ENCODE results near the gene DTWD1.
A peak's percentile ranks its signal among the peaks of the same experiment; 100 is the strongest.
"Not testable (repeated sequence)": the region's sequence is repeated elsewhere in the genome, so short reads cannot be mapped to it uniquely, and the experiment has no call there.

Gene DTWD1

DNA sequence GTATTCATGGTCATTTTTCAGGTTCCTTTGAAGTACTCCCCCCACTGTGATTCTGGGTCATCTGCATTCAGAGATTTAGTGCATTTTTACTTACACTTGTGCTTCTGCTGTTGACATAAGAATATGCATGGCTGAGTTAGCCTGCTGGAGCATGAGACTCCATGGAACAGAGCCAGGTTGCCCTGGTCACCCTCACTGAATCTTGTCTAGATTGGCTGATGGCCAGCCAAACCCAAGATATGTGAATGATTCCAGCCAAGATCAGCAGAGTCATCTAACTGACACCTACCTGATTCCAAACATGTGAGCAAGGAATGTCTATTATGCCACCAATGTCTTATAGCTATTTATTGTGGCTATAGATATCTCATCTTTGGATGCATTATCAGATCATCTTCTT, 25.1 kb downstream of the DTWD1 start:
- DNase-seq: peak; percentile 84

GRCh38 chr15:49646891-49647290, 26.0 kb downstream of the DTWD1 start:
- no peak for DNase-seq

- DNase-seq: no peak
Observed at GRCh38 chr15:49649987-49650386, 29.1 kb downstream of the DTWD1 start.

DNA sequence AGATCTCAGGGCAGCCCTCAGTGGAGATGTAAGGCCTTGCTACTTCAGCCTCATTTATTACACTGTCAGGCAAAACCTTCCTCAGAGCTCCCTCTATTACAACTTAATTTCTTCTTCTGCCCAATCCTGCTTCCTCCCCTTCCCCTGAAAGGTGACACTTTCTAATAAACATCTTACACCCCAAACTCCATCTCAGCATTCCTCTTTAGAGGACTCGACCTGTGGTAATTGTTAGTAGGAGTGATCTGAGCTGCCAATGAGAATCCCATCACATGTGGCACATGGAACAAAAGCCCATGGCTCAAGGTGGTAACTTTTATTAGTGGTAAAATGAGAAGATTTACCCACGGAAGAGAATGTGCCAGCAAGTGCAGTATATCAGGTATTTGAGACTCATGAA, 29.8 kb downstream of the DTWD1 start:
- no peak for DNase-seq

DNA sequence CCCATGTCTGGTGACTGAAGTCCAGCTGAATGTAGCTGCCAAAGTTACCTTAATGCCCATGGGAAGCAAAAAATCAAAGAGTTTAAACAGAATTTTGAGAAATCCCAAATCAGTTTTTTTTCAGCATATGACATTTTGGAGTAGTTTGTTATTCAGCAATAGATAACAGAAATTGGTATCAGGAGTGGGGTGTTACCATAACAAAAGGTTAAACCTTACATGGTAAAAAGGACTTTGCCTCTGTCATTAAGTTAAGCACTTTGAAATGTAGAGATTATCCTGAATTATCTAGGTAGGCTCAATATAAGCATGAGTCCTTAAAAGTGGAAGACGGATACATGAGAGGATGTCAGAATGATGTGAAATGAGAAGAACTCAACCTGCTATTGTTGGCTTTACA, 32.1 kb downstream of the DTWD1 start:
- no peak for DNase-seq

GRCh38 chr15:49656734-49657133, 35.9 kb downstream of the DTWD1 start:
- no peak for DNase-seq

DNA sequence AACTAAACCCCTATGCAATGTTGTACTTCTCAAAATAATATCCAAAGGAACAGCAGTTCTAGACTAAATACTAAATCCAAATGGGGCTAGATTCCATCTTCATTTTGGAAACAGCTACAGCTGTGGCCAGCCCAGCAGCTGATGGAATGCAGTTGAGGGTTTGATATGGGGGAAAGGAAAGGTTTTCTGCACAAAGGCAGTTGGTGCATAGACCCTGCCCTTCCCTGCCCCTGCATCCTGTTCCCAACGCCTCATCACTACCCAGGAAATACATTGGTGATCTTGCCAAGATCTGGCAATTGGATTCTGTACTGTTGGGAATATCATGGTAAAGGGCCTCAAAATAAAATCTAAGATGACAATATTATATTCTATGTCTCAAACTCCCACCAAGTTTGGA, 43.9 kb downstream of the DTWD1 start:
- DNase-seq: no peak

DNA sequence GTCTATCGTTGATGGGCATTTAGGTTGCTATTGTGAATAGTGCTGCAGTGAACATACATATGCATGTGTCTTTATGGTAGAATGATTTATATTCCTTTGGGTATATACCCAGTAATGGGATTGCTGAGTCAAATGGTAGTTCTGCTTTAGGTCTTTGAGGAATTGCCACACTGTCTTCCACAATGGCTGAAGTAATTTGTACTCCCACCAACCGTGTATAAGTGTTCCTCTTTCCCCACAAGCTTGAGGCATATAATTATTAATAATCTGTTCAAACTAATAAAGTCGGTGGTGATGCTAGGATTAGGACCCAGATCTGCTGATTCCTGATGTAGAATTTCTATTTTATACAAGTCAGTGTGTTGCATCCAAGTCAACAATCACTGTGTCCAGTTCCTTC, 45.6 kb downstream of the DTWD1 start:
- not testable (repeated sequence) for DNase-seq

- no peak for DNase-seq
Observed at GRCh38 chr15:49669288-49669687, 48.4 kb downstream of the DTWD1 start.

DNA sequence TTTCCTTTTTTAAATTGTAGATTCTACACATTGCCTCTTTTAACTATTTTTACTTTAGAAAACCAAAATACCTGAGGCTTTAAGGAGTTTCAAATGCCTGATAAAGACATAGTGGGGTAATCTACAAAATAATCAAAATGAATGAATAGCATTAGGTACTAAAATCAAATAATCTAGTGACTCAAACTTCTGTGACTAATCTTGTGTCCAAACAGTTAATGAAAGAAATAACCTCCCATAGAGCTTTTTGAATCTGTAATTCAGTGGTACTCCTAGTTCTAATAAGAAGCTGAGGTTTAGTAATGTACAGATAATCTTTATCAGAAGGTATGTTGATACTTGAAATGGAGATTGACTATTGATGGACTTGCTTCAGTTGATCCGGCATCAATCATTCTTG, 53.0 kb downstream of the DTWD1 start:
- no peak for DNase-seq

- no peak for DNase-seq
Observed at GRCh38 chr15:49674370-49674769, 53.5 kb downstream of the DTWD1 start.

DNA sequence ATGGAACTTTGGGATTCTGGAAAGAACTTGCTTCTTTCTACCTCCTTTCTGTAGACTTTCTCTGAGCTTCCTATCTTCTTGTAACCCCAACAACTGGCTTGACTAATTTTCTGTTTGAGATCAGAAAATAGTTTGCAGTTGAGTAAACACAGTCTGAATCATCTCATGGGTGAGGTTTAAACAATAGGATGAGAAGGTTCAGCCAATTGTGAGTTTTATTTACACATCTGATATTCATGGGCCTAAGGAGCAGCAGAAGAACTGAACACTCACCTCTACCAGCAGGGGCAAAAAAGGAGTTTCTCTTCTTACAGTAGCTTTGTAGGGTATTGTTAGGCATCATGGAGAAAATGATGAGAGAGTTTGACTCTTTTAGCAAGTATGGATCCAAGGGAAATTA, 54.2 kb downstream of the DTWD1 start:
- DNase-seq: peak; percentile 73

DNA sequence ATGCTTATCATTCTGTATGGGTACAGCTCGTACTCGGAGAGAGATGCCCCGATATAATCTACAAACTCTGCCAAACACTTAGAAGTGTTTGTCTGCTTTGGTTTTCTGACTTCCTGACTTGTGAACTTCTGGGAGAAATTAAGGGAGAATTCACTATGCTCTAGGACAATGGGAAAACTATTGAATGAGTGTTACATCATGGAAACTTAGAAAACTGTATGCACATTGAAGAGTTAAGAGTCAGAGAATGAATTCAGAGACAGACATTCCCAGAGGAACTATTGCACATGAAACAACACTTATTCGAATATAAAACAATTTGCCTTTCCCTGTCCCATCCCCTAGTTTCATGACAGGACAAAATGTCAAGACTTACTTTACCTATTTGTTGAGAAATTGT, 57.8 kb downstream of the DTWD1 start:
- no peak for DNase-seq

DNA sequence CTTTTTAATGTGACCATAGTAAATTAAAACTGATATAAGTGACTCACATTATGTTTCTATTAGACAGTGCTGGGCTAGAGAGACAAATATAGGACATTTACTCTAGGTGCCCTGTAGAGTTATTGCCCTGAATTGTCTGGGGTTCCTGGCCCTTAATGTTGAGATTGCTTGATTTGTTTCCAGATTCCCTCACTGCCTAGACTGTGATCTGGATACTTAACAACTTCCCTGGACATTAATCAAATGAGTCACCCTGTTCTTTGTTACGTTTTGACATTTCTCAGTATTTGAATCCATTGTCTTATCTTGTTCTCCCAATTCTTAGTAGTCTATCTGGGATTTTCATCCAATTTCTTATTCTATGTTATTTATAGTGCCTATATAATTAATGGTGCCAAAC, 65.8 kb downstream of the DTWD1 start:
- DNase-seq: peak; percentile 30

GRCh38 chr15:49688135-49688790, 67.4 kb downstream of the DTWD1 start:
- no peak for DNase-seq

- DNase-seq: no peak
Observed at GRCh38 chr15:49692514-49693090, 71.8 kb downstream of the DTWD1 start.

GRCh38 chr15:49693498-49693897, 72.7 kb downstream of the DTWD1 start:
- peak; percentile 40 for DNase-seq

GRCh38 chr15:49696433-49696832, 75.6 kb downstream of the DTWD1 start:
- DNase-seq: peak; percentile 33

DNA sequence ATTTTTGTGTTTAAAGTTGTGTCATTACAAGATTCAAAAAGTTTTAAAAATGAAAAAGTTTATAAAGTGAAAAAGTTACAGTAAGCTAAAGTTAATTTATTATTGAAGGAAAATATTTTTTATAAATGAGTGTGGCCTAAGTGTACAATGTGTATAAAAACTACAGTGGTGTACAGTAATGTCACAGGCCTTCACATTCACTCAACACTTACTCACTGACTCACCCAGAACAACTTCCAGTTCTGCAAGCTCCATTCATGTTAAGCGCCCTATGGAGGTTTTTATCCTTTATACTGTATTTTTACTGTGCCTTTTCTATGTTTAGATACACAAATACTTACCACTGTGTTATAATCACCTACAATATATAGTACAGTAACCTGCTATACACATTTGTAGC, 76.3 kb downstream of the DTWD1 start:
- DNase-seq: peak; percentile 60

DNA sequence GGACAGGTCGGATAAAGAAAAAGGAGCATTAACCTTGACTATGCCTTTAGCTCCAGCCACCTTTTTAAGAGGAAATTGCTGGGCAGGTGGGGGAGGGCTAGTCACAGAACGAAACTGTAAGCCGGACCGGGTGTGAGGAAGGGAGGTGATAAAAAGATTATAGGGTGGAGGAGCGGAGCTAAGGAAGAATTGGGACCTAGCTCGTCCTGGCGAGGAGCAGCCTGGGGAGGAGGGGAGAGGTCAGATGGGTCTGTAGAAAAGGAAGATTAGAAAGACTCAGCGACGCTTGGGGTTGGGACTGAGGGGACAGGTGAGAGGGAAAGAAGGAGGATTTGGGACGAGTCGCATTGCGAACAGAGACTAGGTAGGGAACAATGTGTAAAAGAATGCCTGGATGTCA, 82.1 kb downstream of the DTWD1 start:
- DNase-seq: not testable (repeated sequence)
